Upper lobe of right lung (tissue), 1 donor: ENCODE measurements around the gene TTLL9. TPM values are rescaled to one million over a fixed set of nuclear protein-coding genes. Genes with fewer than 3 reads are reported as not detected.

ENCODE experiments used
- ATAC-seq: fragments of 200-7000 bp; cut with Tn5 transposase; one replicate; pipeline ENCODE4 v1.9.1; 2020; ENCODE audit warnings: mild to moderate bottlenecking, moderate library complexity
- DNase-seq: peaks from one replicate; pipeline ENCODE4 v3.0.0-alpha.2; 2020
- H3K27ac ChIP-seq: fragments of 200-600 bp; one replicate; pipeline ENCODE4 v1.8.0; 2022
- H3K27me3 ChIP-seq: fragments of 200-600 bp; one replicate; pipeline ENCODE4 v1.8.0; 2022; ENCODE audit warnings: mild to moderate bottlenecking
- H3K36me3 ChIP-seq: fragments of 200-600 bp; one replicate; pipeline ENCODE4 v1.8.0; 2022
- H3K4me1 ChIP-seq: fragments of 200-600 bp; one replicate; pipeline ENCODE4 v1.8.0; 2022
- H3K4me3 ChIP-seq: fragments of 200-600 bp; one replicate; pipeline ENCODE4 v1.8.0; 2022; ENCODE audit warnings: mild to moderate bottlenecking
- H3K9me3 ChIP-seq: fragments of 200-600 bp; one replicate; pipeline ENCODE4 v1.8.0; 2022
- CTCF ChIP-seq: fragments of 200-600 bp; IDR thresholded peaks from one replicate; pipeline ENCODE4 v1.8.0; 2022; ENCODE audit warnings: antibody characterized with exemption
- intact Hi-C: fragments of 100-400 bp; cut with DNase I; formaldehyde crosslinking; loops from one replicate; pipeline ENCODE4 v1.11.0; 2022
- total RNA-seq: library from RNA; stranded (reverse); fragmentation: NEBNext Ultra II Directional; extraction: Animal tissue kit (Norgen Biotek cat#: 25700); gene quantifications from one replicate; pipeline ENCODE4 v1.2.1, GENCODE V29; 2021
- donor health status: DM: no; HTN: yes; CAD: no; lungs with severe emphysema.

The TTLL9 gene
- total RNA-seq, 1 donor from 2014 or later: 0.49 TPM

DNA sequence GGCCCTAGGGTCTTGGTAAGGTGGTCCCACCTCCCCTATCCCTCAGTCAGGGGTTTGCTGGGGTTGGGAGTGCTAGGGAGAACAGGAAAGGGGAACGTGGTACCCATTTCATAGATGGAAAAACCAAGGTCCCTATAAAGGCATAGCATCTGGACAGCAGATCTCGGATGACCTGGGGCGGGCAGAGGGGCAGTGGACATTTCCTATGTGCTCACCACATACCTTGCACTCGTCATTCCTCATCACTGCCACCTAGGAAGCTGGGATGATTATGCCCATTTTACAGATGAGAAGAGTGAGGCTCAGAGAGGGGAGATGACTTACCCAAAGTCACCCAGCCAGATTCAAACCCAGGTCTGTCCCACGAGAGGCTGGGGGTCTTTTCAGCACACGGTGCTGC lies 39.2 kb upstream of the TTLL9 start:
- TF ChIP-seq CTCF: no peak
- intact Hi-C loops: no loop called here
- Histone ChIP-seq H3K4me1 (peaks cover 7% of the 10 kb centered on the region), H3K27ac (no peak overlapping the region), H3K27me3 (no peaks in the 10 kb centered on the region), H3K9me3 (no peaks in the 10 kb centered on the region), H3K36me3 (no peaks in the 10 kb centered on the region), H3K4me3 (no peak overlapping the region)
- ATAC-seq: no peak
- DNase-seq: no peak

GRCh38 chr20:31831771-31832306 lies 38.6 kb upstream of the TTLL9 start:
- ATAC-seq: no peak
- Histone ChIP-seq H3K4me3 (no peak overlapping the region), H3K36me3 (no peaks in the 10 kb centered on the region), H3K9me3 (no peaks in the 10 kb centered on the region), H3K27ac (no peak overlapping the region), H3K4me1 (peaks cover 13% of the 10 kb centered on the region), H3K27me3 (no peaks in the 10 kb centered on the region)
- TF ChIP-seq CTCF: no peak
- intact Hi-C loops: no loop called here
- DNase-seq: no peak

- intact Hi-C loops: no loop called here
- peak; percentile 56 for ATAC-seq
- Histone ChIP-seq H3K27ac (no peak overlapping the region), H3K36me3 (no peaks in the 10 kb centered on the region), H3K4me1 (peaks cover 22% of the 10 kb centered on the region), H3K4me3 (no peak overlapping the region), H3K9me3 (no peaks in the 10 kb centered on the region), H3K27me3 (no peaks in the 10 kb centered on the region)
- peak; percentile 82 for TF ChIP-seq CTCF
- no peak for DNase-seq
These were observed 37.1 kb upstream of the TTLL9 start for GRCh38 chr20:31833130-31833930.

GRCh38 chr20:31833931-31834521 lies 36.4 kb upstream of the TTLL9 start:
- Histone ChIP-seq H3K4me3 (no peak overlapping the region), H3K27me3 (no peaks in the 10 kb centered on the region), H3K27ac (no peak overlapping the region), H3K9me3 (no peaks in the 10 kb centered on the region), H3K4me1 (peaks cover 28% of the 10 kb centered on the region), H3K36me3 (no peaks in the 10 kb centered on the region)
- TF ChIP-seq CTCF: no peak
- intact Hi-C loops: no loop called here
- no peak for DNase-seq
- ATAC-seq: no peak

GRCh38 chr20:31835554-31835953 lies 34.9 kb upstream of the TTLL9 start:
- Histone ChIP-seq H3K9me3 (no peaks in the 10 kb centered on the region), H3K27ac (no peak overlapping the region), H3K4me1 (peaks cover 28% of the 10 kb centered on the region), H3K36me3 (no peaks in the 10 kb centered on the region), H3K4me3 (no peak overlapping the region), H3K27me3 (no peaks in the 10 kb centered on the region)
- no peak for ATAC-seq
- TF ChIP-seq CTCF: no peak
- DNase-seq: no peak
- intact Hi-C loops: no loop called here
